GM19025 (cell line): ENCODE measurements around the gene ZNF611.
"Not testable (repeated sequence)": the region's sequence is repeated elsewhere in the genome, so short reads cannot be mapped to it uniquely, and the experiment has no call there.

Experiments
- ATAC-seq: cut with Tn5 transposase; IDR thresholded peaks from one replicate; pipeline ENCODE4 v1.9.1; 2021; ENCODE audit warnings: mild to moderate bottlenecking, low read depth, moderate library complexity; ENCODE audit not compliant: unreplicated experiment

ZNF611 gene

DNA sequence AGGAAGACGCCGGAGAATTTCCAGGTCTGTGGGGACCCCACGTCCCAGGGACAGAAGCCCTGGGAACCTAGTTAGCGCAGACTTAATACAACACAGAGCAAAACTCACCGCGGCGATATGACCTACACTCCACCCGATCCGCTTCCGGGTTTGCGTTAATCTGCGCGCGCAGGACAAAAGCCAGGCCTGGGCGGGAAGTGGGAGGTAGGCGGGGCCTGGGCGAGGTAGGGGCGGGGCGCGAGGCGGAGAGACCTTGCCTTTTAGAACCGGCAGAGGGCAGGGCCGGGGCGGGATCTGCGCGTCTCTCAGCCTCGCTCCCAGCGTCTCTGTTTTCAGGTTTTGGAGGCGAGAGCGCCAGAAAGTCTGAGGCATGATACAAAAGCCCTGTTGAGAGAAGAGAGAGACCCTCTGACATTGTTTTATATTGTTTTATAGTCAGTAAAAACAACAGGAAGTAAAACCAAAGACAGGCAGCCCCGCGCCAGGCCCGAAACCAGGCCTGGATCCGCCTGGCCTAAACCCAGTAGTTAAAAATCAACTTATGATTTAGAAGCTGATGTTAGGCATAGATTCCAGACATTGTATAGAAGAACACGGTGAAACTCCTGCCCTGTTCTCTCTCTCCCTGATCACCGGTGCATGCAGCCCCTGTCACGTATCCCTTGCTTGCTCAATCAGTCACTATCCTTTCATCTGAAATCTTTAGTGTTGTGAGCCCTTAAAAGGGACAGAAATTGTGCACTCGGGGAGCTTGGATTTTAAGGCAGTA, at the start of gene ZNF611:
Gene ZNF611, minus strand, starts transcription at position 152 of the 769 bp plus-strand sequence. CDS start 19,150 bp downstream, outside the sequence.
- ATAC-seq: peak; percentile 90

DNA sequence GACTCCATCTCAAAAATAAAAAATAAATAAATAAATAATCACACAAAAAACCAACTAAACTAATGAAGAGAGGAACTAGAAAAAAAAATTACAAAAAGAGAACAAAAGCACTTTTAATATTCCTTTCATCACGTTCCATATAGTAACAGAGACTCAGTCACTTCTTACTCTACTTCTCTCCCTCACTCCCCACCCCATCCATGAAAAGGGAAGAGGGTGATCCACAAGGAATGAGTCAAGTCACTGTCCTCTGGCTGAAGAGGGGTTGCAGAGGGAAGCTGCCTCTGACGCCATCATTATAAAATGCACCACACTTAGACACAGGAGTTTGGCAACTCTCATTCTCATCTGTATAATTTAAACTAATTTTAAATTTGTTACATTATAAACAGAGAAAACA, 48.0 kb upstream of the ZNF611 start:
- not testable (repeated sequence) for ATAC-seq

DNA sequence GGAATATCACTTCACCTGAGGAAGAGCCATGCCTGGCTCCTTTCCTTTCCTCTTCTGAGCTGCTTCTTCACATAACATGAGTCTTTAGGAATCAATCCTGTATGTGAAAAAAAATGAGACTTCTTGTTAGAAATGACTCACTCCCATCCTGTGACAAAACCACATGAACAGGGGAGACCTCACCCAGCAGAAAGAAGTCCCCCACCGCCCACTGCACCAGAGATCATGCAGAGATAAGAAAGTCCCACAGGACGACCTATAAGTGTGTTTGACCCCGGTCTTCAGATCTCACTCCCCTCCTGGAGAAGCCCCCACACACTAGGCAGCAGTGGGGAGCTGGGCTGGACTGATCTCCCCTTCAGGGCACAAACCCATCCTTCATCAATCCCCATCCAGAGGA, 44.0 kb upstream of the ZNF611 start:
- ATAC-seq: no peak

DNA sequence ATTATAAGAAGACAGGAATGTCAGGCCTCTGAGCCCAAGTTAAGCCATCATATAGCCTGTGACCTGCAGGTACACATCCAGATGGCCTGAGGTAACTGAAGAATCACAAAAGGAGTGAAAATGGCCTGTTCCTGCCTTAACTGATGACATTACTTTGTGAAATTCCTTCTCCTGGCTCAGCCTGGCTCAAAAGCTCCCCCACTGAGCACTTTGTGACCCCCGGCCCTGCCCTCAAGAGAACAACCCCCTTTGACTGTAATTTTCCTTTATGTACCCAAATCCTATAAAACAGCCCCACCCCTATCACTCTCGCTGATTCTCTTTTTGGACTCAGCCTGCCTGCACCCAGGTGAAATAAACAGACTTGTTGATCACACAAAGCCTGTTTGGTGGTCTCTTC, 21.6 kb upstream of the ZNF611 start:
- ATAC-seq: not testable (repeated sequence)

DNA sequence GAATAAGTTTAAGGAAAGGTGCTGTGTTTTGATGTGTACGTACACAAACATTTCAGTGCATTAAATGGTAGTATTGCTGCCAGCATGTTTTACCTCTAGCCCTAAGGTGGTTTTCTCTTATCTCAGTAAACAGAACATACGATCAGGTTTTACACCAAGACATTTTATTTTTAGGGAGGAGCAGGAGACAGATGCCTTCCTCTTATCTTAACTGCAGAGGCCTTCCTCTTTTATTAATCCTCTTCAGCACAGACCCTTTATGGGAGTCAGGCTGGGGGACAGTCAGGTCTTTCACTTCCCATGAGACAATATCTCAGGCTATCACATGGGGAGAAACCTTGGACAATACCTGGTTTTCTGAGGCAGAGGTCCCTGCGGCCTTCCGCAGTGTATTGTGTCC, 14.9 kb upstream of the ZNF611 start:
- no peak for ATAC-seq

DNA sequence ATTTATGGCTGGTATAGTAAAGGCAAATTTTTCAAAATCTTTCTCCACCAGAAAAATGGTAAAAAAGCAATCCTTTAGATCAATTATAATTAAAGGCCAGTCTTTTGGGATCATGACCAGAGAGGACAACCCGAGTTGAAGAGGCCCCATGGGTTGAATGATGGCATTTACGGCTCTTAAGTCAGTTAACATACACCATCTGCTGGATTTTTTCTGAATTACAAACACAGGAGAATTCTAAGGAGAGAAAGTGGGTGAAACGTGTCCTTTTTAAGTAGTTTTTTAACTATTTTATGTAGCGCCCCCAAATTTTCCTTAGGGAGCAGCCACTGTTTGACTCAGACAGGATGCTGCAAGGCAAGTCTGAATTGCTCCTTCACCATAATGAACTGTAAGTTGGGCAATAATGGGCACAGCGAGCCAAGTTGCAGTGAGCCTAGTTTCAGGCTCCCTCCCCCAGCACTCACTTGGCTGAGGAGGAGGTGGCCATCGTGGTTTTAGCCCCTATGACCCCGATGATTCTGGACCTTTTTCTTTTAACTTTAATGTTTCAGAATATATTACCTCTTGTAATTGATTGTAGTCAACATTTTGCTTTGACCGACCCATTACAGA, 13.6 kb upstream of the ZNF611 start:
- no peak for ATAC-seq

DNA sequence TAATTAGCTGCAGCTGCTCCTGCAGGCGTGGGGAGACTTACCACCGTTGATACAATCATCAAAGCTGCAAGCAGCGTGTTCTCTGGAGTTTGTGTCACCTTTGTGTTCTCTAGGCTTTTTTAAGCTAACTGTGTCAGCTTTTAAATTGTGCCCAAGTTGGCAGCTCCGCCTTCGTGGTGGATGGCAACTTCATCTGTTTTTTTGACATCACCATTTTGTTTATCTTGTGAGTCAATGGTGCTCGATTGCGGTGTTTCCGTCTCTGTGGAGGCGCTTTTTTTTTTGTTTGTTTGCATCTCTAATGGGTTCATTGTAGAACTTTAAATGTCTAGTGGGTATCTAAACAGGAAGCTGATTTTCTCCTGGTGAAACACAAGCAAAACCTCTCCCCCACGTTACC, 11.1 kb upstream of the ZNF611 start:
- not testable (repeated sequence) for ATAC-seq

DNA sequence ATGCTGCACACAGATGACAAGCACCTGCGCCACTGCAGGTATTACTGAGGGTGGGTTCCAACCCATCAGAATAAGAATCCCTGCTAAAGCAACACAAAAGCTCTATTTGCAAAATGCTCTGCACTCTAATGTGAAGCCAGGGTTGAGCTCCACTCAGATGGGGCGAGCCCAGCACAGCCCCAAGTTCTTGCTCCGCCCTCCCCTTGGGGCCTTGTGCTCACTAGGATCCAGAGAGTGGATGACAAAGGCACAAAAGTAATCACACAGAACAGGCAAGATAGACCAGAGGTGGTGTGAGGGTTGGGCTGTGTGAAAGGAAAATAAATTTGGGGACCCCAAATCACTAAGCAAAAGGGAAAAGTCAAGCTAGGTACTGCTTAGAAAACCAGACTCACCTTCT, 8.2 kb upstream of the ZNF611 start:
- no peak for ATAC-seq

DNA sequence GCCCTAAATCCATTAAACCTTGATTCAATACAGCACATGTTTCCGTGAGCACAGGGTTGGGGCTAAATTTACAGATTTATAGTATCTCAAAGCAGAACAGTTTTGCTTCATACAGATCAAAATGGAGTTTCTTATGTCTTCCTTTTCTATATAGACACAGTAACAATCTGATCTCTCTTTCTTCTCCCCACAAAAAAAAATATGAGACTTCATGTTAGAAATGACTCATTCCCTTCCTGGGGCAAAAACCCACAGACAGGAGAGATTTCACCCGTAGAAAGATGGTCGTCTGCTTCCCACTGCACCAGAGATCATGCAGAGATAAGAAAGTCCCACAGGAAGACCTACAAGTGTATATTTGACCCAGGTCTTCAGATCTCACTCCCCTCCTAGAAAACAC, 7.7 kb upstream of the ZNF611 start:
- no peak for ATAC-seq

DNA sequence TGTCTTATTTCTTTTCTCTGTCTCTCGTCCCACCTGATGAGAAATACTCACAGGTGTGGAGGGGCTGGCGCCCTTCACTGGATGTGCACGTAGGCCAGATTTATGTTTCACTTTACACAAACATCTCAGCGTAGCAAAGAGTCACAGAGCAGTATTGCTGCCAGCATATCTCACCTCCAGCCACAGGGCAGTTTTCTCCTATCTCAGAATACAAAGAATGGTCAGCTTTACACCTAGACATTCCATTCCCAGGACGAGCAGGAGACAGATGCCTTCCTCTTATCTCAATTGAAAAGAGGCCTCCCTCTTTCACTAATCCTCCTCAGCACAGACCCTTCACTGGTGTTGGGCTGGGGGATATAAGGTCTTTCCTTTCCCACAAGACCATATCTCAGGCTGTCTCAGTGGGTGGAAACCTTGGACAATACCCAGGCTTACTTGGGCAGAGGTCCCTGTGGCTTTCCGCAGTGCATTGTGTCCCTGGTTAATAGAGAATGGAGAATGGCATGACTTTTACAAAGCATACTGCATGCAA, 7.2 kb upstream of the ZNF611 start:
- ATAC-seq: no peak

DNA sequence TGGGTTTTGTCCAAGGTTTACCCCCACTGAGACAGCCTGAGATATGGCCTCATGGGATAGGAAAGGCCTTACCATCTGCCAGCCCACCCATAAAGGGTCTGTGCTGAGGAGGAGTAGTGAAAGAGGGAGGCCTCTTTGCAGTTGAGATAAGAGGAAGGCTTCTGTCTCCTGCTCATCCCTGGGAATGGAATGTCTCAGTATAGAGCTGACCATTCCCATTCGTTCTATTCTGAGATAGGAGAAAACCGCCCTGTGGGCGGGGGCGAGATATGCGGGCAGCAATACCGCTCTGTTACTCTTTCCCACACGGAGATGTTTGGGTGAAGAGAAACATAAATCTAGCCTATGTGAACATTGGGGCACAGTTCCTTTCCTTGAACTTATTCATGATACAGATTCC, 6.5 kb upstream of the ZNF611 start:
- ATAC-seq: not testable (repeated sequence)

DNA sequence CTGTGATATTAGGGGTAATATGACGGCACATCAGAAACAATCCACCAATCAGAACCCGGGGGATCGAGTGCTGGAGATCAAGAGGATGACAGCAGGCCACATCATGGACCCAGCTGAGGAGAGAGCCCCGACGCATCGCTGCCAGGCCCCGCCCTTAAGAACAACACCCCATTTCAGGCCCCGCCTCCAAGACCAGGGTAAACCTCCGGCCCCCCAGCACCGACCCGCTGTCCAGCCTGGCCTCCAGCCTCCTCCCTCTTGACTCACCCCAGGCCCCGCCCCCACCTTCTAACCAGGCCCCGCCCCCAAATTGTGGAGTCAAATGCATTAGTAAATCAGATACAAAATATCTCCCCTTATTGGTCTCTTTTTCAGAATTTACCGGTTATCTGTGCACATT, 4.7 kb upstream of the ZNF611 start:
- no peak for ATAC-seq

DNA sequence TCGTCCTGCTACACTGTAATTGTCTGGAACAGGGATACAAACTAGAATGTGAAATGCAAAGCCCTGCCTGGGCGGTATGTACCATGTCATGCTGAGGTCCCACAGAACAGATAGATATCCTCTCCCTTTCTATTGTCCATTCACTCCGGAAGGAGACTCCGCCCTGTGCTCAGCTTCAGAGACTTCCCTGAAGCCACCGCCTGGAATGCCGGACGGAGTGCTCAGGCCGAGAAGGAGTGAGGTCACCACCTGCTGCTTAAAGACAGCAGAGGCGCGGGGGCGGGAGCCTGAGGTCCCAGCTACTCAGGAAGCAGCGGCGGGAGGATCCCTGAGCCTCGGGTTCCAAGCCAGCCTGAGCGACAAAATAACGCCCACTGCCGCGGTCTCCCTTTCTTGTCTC, 890 bp upstream of the ZNF611 start:
- ATAC-seq: no peak

DNA sequence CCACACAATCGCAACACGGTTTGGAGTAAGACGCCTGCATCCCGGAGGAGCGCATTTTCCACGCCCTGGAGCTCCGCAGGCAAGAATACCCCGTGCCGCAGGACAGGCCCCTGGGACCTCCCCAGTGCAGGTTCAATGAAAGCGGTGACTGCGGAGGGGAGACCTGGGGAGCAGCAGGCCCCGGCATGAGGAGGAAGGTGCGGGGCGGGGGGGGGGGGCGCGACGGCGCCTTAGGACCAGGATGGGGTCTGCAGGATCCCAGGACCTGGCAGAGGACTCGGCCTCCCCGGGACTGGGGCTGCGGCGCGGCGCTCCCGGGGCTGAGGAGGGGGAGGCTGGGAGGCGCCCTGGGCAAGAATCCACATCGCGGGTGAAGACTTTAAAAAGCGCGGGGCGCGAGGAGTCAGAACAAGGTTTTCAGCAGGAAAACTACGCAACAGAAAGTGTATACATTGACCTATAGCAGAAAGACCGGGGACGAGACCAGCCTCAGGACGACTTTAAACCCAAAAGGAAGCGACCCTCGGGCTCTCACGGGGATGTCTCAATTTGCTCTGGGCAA, 432 bp downstream of the ZNF611 start:
- ATAC-seq: peak; percentile 35

DNA sequence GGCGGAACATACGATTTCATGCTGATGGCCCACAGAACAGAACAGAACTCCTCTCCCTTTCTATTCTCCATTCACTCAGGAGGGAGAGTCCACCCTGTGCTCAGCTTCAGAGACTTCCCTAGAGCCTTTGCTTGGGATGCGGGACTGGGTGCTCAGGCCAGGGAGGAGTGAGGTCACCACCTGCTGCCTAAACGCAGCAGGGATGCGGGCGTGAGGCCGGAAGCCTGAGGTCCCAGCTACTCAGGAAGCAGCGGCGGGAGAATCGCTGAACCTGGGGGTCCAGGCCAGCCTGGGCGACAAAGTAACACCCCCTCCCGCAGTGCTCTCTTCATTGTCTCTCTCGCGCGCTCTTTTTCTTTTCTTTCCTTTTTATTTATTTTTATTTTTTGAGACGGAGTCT, 8.8 kb downstream of the ZNF611 start:
- ATAC-seq: not testable (repeated sequence)

DNA sequence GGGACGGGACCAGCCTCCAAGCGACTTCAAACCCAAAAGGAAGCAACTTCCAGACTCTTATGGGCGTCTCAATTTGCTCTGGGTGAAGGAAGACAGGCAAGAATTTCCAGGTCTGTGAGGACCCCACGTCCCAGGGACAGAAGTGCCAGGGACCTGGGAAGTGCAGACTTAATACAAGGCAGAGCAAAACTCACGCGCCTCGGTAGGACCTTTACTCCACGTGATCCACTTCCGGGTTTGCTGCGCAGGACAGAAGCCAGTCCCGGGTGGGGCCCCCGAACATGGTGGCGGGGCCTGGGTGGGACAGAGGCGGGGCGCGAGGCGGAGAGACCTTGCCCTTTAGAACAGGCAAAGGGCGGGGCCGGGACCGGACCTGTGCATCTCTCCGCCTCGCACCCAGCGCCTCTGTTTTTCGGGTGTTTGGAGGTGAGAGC, 9.3 kb downstream of the ZNF611 start:
- no peak for ATAC-seq

DNA sequence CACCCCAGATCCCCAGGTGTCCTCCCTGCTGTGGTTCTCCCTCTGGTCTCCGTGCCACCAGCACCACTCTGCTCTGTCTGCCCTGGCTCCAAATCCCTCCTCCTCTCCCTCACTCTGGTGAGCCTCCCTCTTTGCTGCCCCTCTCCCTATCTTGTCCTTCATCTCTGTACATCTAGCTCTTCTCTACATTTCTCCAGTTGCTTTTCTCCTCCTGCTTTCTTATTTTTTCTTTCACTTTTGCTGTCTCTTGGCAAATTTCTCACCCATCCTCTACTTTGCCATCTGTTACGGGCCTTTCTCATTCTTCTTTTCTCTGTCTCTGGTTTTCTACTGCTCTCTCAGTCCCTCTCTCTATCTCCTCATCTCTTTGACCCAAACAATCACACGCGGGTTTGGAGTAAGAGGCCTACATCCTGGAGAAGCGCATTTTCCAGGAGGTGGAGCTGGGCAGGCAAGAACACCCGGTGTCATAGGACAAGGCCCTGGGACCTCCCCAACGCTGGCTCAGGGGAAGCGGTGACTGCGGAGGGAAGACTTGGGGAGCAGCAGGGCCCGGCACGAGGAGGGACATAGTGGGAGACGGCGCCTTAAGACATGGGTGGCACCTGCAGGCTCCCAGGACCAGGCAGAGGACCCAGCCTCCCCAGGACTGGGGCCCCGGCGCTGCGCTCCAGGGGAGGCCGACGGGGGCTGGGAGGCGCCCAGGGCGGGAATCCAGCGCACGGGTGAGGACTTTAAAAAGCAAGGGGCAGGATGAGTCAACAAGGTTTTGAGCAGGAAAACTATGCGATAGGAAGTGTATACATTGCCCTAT, 9.9 kb downstream of the ZNF611 start:
- ATAC-seq: no peak

DNA sequence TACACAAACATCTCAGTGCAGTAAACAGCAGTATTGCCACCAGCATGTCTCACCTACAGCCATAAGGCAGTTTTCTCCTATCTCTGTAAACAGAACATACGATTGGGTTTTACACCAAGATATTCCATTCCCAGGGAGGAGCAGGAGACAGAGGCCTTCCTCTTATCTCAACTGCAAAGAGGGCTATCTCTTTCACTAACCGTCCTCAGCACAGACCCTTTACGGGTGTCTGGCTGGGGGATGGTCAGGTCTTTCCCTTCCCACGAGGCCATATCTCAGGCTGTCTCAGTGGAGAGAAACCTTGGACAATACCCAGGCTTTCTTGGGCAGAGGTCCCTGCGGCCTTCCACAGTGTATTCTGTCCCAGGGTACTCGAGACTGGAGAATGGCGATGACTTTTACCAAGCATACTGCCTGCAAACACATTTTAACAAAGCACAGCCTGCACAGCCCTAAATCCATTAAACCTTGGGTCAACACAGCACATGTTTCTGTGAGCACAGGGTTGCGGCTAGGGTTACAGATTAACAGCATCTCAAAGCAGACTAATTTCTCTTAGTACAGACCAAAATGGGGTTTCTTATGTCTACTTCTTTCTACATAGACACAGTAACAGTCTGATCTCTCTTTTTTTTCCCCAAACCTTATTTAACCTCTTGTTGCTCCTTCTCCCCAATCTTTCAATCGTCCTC, 10.8 kb downstream of the ZNF611 start:
- ATAC-seq: not testable (repeated sequence)

DNA sequence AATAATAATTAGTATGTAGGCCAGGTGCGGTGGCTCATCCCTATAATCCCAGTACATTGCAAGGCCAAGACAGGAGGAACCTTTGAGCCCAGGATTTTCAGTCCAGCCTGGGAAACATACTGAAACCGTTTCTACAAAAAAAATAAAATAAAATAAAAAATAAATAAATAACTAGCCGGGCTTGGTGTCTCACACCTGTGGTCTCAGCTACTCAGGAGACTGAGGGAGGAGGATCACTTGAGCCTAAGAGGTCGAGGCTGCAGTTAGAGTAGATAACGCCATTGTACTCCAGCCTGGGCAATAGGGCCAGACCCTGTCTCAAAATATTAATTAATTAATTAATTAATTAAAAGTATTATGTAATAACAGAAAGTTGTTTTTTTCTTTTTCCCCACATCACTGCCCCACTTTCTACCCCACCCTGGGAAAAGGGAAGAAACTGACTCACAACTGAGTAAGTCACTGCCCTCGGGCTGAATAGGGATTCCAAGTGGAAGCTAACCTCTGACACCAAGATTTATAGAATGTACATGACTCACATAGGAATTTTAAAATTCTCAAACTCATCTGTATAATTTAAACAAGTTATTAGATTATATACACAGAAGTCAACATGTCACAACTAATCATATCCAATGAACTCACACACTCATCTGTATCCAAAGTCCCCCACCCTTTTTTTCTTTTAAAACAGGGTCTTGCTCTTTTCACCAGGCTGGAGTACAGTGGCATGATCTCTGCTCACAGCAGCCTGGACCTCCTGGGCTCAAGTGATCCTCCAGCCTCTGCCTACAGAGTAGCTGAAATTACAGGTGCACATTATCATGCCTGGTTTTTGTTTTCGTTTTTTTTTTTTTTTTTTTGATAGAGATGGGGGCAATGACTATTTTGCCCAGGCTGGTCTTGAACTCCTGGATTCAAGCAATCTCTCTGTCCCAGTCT, 12.5 kb downstream of the ZNF611 start:
- ATAC-seq: no peak
